PC-3 (cell line): ENCODE measurements around the gene PLPP3. TPM values are rescaled to one million over a fixed set of nuclear protein-coding genes. Genes with fewer than 3 reads are reported as not detected.

Experiments
- ATAC-seq: fragments of 200-7000 bp; cut with Tn5 transposase; 2 replicates; pipeline ENCODE4 v1.9.1; 2020; ENCODE audit warnings: mild to moderate bottlenecking, moderate library complexity
- BruUV-seq: library from RNA; stranded (reverse); fragments of 400-500 nt; replicated peaks from 2 replicates; lab custom pipeline; 2021; lab: Mats Ljungman, UMichigan
- CTCF ChIA-PET: fragments of 300-600 bp; sonication (Branson Sonifier 250); formaldehyde crosslinking; loops from one replicate; lab custom pipeline; 2022; ENCODE audit warnings: antibody characterized with exemption; lab: Charles Lee
- POLR2A ChIA-PET: fragments of 300-600 bp; sonication (Branson Sonifier 250); formaldehyde crosslinking; loops from one replicate; lab custom pipeline; 2022; ENCODE audit warnings: antibody characterized with exemption; ENCODE audit not compliant: unreplicated experiment; lab: Charles Lee
- DNase-seq: peaks from one replicate; pipeline ENCODE4 v3.0.0-alpha.2; 2015
- H2AFZ ChIP-seq: fragments of 300-600 bp; sonication (generic); 2 replicates; pipeline ENCODE4 v1.6.0; 2016; ENCODE audit warnings: antibody characterized with exemption, low read length
- H3F3A ChIP-seq: fragments of 300-600 bp; sonication (generic); one replicate; pipeline ENCODE4 v1.6.0; 2017; ENCODE audit warnings: antibody characterized with exemption, low read length, control low read depth, mild to moderate bottlenecking; ENCODE audit not compliant: unreplicated experiment
- H3K27ac ChIP-seq: fragments of 300-600 bp; sonication (generic); 2 replicates; pipeline ENCODE4 v1.5.1; 2016; ENCODE audit warnings: mild to moderate bottlenecking, low read length
- H3K27me3 ChIP-seq: fragments of 300-600 bp; sonication (generic); 2 replicates; pipeline ENCODE4 v1.6.1; 2016; ENCODE audit warnings: low read length, mixed read lengths
- H3K36me3 ChIP-seq: fragments of 300-600 bp; sonication (generic); 2 replicates; pipeline ENCODE4 v1.6.1; 2016; ENCODE audit warnings: low read depth, mixed run types, low read length, mixed read lengths
- H3K4me1 ChIP-seq: fragments of 300-600 bp; sonication (generic); 2 replicates; pipeline ENCODE4 v1.5.1; 2016; ENCODE audit warnings: low read length; ENCODE audit not compliant: insufficient read depth
- H3K4me2 ChIP-seq: fragments of 300-600 bp; sonication (generic); 2 replicates; pipeline ENCODE4 v1.6.0; 2016; ENCODE audit warnings: low read length
- H3K4me3 ChIP-seq: fragments of 300-600 bp; sonication (generic); 2 replicates; pipeline ENCODE4 v1.5.1; 2016; ENCODE audit warnings: mild to moderate bottlenecking, low read length, mixed read lengths
- H3K79me2 ChIP-seq: fragments of 300-600 bp; sonication (generic); 2 replicates; pipeline ENCODE4 v1.6.1; 2017; ENCODE audit warnings: low read length, mixed read lengths
- H3K9ac ChIP-seq: fragments of 300-600 bp; sonication (generic); 2 replicates; pipeline ENCODE4 v1.6.0; 2016; ENCODE audit warnings: mild to moderate bottlenecking, low read length
- H3K9me2 ChIP-seq: fragments of 300-600 bp; sonication (generic); replicated peaks from 2 replicates; pipeline ENCODE4 v1.6.1; 2016; ENCODE audit warnings: mixed run types, low read length, mixed read lengths
- H3K9me3 ChIP-seq: fragments of 300-600 bp; sonication (generic); 2 replicates; pipeline ENCODE4 v1.6.1; 2016; ENCODE audit warnings: low read length, mixed read lengths
- H4K20me1 ChIP-seq: fragments of 300-600 bp; sonication (generic); 2 replicates; pipeline ENCODE4 v1.6.1; 2016; ENCODE audit warnings: low read length, mixed read lengths
- CTCF ChIP-seq: fragments of 300-600 bp; sonication (generic); conservative IDR thresholded peaks from 2 replicates; pipeline ENCODE4 v1.5.1; 2017; ENCODE audit warnings: antibody characterized with exemption, low read depth, mild to moderate bottlenecking, low read length
- EZH2 ChIP-seq: fragments of 300-600 bp; sonication (generic); IDR thresholded peaks from one replicate; pipeline ENCODE4 v1.6.1; 2017; ENCODE audit warnings: antibody characterized with exemption, mild to moderate bottlenecking, low read length; ENCODE audit not compliant: unreplicated experiment
- EZH2phosphoT487 ChIP-seq: fragments of 300-600 bp; sonication (generic); IDR thresholded peaks from 2 replicates; pipeline ENCODE4 v1.6.1; 2018; ENCODE audit warnings: mild to moderate bottlenecking, antibody characterized with exemption, low read length, borderline replicate concordance
- intact Hi-C: fragments of 100-400 bp; cut with micrococcal nuclease; formaldehyde crosslinking; loops from 2 replicates; pipeline ENCODE4 v1.9.0; 2023
- total RNA-seq: library from RNA; depleted of rRNA; stranded (reverse); fragments of >200 nt; gene quantifications from 2 replicates; pipeline ENCODE4 v1.2.3, GENCODE V29; 2014

PLPP3 gene
- total RNA-seq, 1 experiment from 2014 or later: 41.0 TPM

- CTCF ChIA-PET: no interaction called here
- no TSS peak for BruUV-seq
- ATAC-seq: no peak
Measured at GRCh38 chr1:56535362-56535761, 44.0 kb downstream of the PLPP3 start.

GRCh38 chr1:56534130-56534651, 45.2 kb downstream of the PLPP3 start:
- intact Hi-C loops: no loop called here
- peaks cover 32% of the 10 kb centered on the region for H3K36me3 ChIP-seq
- H3K9me2 ChIP-seq: no peaks in the 10 kb centered on the region
- H3K79me2 ChIP-seq: peaks cover 20% of the 10 kb centered on the region
- no peak overlapping the region for H2AFZ ChIP-seq
- BruUV-seq: no TSS peak
- peak overlapping the region; percentile 54 for H3K27ac ChIP-seq
- H3K4me2 ChIP-seq: peak overlapping the region; percentile 29
- no peaks in the 10 kb centered on the region for H3K9me3 ChIP-seq
- H3K4me3 ChIP-seq: no peak overlapping the region
- no peaks in the 10 kb centered on the region for H3F3A ChIP-seq
- ChIA-PET CTCF (no interaction called here), POLR2A (no interaction called here)
- DNase-seq (no peak), ATAC-seq (no peak)
- H3K27me3 ChIP-seq: no peaks in the 10 kb centered on the region
- H3K9ac ChIP-seq: no peak overlapping the region
- TF ChIP-seq CTCF: no peak
- TF ChIP-seq EZH2phosphoT487: no peak
- TF ChIP-seq EZH2: no peak
- H4K20me1 ChIP-seq: no peaks in the 10 kb centered on the region
- peaks cover 13% of the 10 kb centered on the region for H3K4me1 ChIP-seq

More at GRCh38 chr1:56535362-56535761, 44.0 kb downstream of the PLPP3 start:
- POLR2A ChIA-PET: no interaction called here
- Histone ChIP-seq H3F3A (no peaks in the 10 kb centered on the region), H3K4me3 (no peak overlapping the region), H3K9me2 (no peaks in the 10 kb centered on the region), H3K27me3 (no peaks in the 10 kb centered on the region), H3K27ac (no peak overlapping the region), H3K4me2 (no peak overlapping the region), H3K36me3 (peaks cover 32% of the 10 kb centered on the region), H3K4me1 (peaks cover 13% of the 10 kb centered on the region), H2AFZ (no peak overlapping the region), H4K20me1 (no peaks in the 10 kb centered on the region), H3K9ac (no peak overlapping the region), H3K79me2 (peaks cover 27% of the 10 kb centered on the region), H3K9me3 (no peaks in the 10 kb centered on the region)
- no peak for DNase-seq
- intact Hi-C loops: no loop called here
- TF ChIP-seq EZH2: no peak
- no peak for TF ChIP-seq EZH2phosphoT487
- TF ChIP-seq CTCF: no peak

GRCh38 chr1:56533621-56534020, 45.7 kb downstream of the PLPP3 start:
- H3K79me2 ChIP-seq: peaks cover 20% of the 10 kb centered on the region
- intact Hi-C loops: no loop called here

More at GRCh38 chr1:56533621-56534020, 45.7 kb downstream of the PLPP3 start:
- no peaks in the 10 kb centered on the region for H3F3A ChIP-seq
- ChIA-PET CTCF (no interaction called here), POLR2A (no interaction called here)
- H3K4me1 ChIP-seq: peaks cover 13% of the 10 kb centered on the region
- no TSS peak for BruUV-seq
- DNase-seq: peak; percentile 76
- H3K4me3 ChIP-seq: no peak overlapping the region
- no peaks in the 10 kb centered on the region for H3K9me2 ChIP-seq
- no peaks in the 10 kb centered on the region for H3K27me3 ChIP-seq
- H4K20me1 ChIP-seq: no peaks in the 10 kb centered on the region
- H3K36me3 ChIP-seq: peaks cover 32% of the 10 kb centered on the region
- no peak for TF ChIP-seq EZH2phosphoT487
- TF ChIP-seq EZH2: no peak
- no peak for TF ChIP-seq CTCF
- H3K4me2 ChIP-seq: peak overlapping the region; percentile 29
- H2AFZ ChIP-seq: no peak overlapping the region
- H3K9me3 ChIP-seq: no peaks in the 10 kb centered on the region
- peak overlapping the region; percentile 54 for H3K27ac ChIP-seq
- no peak overlapping the region for H3K9ac ChIP-seq
- peak; percentile 18; the same call in 1 of the 2 replicates for ATAC-seq
